NK-92 (cell line): ENCODE measurements around the gene PCDH7.

Experiments used
- DNase-seq: peaks from one replicate; lab custom pipeline; 2025; ENCODE audit not compliant: unreplicated experiment; lab: John Stamatoyannopoulos, UW

PCDH7 gene

DNA sequence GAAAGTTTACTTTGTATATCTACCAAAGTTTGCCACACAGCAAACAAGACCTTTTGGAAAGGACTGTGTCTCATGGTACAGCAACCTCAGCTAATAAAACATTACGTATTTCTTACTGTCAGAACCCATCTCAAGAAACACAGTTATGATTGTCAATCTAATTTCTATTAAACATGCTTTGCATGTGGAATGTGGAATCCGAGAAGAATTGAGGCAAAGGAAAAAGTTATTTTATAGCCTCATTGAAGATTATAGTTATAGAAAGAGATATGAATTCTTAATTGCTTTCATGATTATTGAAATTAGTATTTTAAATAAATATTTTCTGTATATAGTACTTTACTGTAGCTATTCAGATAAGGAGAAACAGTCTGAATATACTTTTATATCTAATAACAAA is 5.4 kb downstream of the PCDH7 start:
- no peak for DNase-seq

DNA sequence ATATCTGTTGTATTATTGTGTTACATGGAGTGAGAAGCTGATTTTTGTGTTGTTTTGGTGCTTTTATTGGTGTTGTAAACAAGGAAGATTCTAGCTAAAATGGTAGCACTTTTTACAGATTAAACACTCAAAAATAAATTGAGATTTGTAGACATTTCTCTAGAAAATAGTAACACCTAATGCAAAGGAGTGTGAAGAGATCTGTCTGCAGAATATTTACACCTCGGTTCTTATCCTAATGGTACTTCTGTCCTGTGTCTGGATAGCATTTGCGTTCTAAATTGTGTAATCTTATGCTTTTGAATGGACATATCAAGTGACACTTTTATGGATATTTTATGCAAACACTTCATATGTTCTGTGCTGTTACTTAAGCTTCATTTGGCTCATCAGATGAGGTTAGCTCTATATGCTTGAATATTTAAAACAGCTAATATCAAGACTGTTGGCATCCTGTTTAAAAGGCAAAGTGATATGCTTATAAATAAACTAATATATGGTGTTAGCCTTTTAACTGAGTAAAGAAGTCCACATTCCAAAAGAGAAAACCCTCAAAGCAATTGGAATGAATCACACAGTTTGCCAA is 6.0 kb downstream of the PCDH7 start:
- DNase-seq, result no peak

GRCh38 chr4:30727409-30727808 is 7.2 kb downstream of the PCDH7 start:
- no peak for DNase-seq

DNA sequence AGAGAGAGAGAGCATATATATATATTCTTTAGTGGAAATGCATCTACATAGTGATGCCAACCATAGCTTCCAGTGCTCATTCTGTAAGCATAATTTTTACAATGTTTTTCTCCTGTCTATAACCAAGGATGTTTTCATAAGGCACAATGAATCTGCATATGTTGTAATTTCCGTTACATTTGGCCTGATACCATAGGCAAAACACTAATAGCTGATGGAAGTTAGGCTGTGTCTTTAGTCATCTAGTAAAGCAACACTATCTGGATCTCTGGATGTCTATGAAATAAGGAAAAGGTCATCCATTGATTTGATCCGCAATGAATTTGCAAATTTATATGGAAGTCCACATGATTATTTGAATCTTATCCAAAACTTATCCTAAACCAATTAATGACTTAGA is 8.1 kb downstream of the PCDH7 start:
- no peak for DNase-seq

DNA sequence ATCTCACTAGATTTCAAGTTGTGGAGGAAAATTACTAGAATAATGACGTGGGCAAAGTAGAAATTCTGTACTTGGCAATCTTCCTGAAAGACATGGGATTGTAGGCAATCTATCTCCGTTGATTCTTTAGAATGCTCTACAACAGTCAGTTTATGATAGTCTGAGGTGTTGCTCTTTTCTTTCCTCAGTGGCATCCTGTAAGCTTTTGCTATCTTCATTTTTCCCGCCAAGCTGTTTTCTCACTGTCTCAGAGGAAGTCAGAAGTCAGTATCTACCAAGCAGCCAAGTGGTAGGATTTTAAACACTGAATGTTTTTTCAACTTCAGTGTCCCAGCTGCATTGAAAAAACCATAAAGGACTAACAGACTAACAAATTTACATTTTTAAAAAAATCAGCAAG is 23.7 kb downstream of the PCDH7 start:
- DNase-seq, result no peak

DNA sequence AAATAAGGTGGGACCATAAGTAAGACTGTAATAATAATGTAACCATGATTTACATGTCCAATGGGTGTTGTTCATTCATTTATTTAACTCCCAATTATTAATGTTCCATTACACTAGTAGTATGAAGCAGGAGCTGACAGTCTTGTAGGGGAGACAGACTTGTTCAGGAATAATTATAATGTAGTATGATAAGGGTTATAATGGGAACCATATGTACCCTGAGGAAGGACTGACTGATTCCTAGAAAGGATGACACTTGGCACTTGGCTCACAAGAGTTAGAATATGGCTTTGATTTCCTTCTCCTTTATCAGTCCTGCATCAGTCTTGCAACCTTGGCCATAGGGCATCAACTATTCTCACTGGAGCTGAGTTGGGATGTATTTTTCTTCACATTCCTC is 24.2 kb downstream of the PCDH7 start:
- no peak for DNase-seq

DNA sequence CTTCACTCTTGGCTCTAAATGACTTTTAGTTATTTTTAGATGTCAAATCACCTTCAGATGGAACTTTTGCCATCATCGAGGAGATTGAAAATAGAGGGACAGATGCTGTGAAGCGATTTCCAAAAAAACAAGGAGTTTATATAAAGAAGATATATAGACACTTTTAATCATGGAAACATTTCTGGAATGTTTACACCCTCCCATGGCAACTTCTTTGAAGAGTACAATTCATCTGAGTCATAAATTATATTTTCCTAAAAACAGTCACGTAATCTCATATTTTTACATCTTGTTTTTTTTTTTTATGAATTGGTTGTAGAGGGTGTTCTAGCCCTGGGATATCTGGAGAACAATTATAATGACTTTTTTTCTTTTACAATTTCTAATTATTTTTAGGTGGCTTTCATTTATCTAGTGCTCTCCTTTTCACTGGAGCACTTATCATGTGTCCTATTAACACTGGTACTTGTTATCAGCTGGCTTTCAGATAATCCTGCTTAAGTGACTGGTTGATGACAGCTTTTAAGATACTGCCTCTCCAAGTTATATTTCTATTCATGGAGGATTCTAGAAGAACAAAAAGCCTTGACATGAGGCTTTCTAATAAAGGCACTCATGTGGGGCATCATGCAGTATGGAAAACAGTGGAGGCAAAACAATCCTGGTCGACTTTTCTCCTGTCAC is 24.9 kb downstream of the PCDH7 start:
- no peak for DNase-seq

GRCh38 chr4:30746735-30747134 is 26.6 kb downstream of the PCDH7 start:
- DNase-seq, result no peak

DNA sequence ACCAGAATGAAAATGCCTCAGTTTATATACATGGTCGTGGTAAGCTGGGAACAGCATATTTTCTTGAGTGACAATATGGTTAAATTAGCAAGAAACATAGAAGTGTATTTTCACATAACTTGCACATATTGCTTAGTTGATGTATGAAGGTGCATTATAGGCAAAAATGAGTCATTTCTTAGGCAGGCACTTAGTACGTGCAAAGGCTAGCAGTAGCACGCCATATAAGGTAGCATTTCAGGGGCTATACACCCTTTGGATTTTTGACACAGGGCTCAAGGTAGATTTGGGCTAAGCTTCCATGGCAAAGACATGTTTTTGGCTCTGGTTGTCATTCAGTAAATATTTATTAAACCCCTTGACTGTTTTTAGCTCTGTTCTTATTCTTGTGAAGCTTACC is 33.1 kb downstream of the PCDH7 start:
- no peak for DNase-seq

- no peak for DNase-seq
Measured at GRCh38 chr4:30754021-30754420, 33.9 kb downstream of the PCDH7 start.

- DNase-seq, result no peak
Measured at GRCh38 chr4:30755346-30755745, 35.2 kb downstream of the PCDH7 start.

- DNase-seq, result no peak
Measured at GRCh38 chr4:30756553-30756952, 36.4 kb downstream of the PCDH7 start.

GRCh38 chr4:30757357-30757756 is 37.2 kb downstream of the PCDH7 start:
- DNase-seq, result no peak

DNA sequence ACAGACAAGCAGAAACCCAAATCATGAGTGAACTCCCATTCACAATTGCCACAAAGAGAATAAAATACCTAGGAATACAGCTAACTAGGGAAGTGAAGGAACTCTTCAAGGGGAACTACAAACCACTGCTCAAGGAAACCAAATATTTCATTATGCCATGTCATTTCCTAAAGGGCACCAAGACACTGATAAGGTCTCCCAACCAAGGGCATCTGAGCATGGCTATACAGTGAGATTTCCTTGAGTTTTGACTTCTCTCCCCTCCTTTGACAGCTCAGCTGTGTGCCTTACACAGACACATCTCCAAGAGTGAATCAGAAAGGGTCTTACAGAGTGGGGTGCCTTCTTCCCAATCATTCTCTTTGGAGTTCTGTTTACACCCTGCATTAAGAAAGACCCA is 40.4 kb downstream of the PCDH7 start:
- no peak for DNase-seq

GRCh38 chr4:30763321-30763727 is 43.2 kb downstream of the PCDH7 start:
- no peak for DNase-seq

DNA sequence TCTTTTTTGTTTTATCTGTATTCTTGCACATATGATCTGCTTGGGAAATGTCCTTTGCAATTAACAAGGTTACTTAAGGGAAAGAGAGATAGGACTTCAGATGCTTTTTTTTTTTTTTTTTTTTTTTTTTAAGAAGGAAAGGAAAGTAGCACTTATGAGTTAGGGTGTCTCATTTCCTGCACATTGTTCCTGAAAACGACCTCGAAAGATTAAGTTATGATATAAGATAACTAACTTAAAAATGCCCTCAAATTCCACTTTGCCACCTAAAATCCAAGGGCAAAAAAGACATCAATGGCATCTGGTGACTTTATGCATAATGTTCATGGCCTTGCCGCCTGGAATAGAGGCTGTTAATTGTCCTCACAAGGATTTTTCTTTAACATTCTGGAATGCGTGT is 44.9 kb downstream of the PCDH7 start:
- no peak for DNase-seq

DNA sequence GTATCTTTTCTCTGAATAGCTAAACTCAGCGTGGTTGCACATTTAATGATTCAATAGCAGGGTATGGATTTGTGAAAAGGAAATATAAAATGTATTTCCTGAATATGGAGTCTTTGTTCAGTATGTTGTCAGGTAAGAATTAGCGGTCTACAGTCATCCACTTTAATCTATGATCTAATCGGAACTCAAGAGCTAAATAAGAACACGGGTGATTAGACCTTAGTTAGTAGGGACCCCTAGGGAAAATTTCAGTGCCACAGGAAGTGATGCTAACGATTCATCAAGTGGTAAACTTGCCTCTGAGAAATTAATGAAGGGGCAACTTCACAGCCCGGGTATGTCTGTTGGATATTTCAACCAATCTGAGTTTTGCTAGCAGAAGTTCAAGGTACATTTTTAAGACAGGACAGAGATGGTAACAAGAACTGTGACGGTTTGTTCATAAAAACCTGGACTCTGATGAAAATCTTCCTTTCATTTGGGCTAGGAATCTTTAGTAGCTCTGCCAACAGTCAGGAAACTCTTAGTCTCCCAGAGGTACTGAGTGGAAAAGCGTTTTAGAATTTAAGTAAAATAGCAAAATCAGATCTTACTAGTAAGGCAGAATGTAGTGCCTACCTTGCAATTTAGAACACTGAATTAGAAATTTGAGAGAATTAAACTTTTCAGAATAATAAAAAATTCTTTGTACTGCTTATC is 47.1 kb downstream of the PCDH7 start:
- no peak for DNase-seq

GRCh38 chr4:30768277-30768676 is 48.1 kb downstream of the PCDH7 start:
- no peak for DNase-seq

DNA sequence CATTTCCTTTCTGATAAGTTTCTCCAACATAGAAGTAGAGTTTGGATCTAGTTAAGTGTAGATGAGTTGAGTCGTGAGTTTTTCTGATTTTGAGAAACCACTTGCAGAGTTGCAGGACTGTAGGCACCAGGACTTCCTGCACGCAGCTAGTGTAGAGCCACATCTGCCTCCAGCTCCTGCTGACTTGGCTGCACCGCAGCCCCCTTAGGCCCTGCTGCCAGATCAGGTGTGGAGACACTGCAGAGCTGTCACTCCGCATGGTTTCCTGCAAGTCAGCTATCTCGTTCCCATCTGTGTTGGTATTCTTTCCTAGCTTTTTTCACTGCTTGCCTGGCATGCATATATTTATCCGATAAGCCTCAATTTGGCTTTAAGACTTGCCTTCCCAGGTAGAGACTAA is 48.9 kb downstream of the PCDH7 start:
- DNase-seq, result no peak

DNA sequence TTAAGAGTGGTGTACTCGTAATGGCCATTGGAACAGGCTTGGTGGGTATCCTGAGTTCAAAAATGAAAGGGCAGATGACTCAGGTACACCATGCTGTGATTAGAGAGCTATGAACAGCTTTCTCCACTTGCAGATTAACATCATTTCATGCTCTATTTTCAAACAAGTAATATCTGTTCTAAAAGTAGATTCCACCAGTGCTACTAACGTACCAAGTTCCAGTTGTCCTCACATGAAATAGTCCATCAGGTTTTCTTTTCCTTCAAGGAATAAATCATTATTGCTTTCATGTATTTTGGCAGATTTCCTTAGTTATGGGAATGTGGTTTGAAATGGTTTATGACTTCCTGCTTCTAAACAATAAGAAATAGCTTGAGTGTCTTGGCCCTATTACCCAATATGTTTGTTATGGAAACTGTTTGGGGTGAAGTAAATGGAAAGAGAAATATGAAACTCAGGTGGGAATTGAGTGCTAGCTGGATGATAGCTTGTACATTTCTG is 49.9 kb downstream of the PCDH7 start:
- DNase-seq, result no peak

- no peak for DNase-seq
Measured at GRCh38 chr4:30770812-30771211, 50.6 kb downstream of the PCDH7 start.

- no peak for DNase-seq
Measured at GRCh38 chr4:30776451-30776850, 56.3 kb downstream of the PCDH7 start.
